GM19467 (cell line): ENCODE data around the gene RCE1.

Experiments used
- ATAC-seq: cut with Tn5 transposase; IDR thresholded peaks from one replicate; pipeline ENCODE4 v1.9.1; 2021; ENCODE audit warnings: mild to moderate bottlenecking, moderate library complexity; ENCODE audit not compliant: unreplicated experiment

The RCE1 gene

DNA sequence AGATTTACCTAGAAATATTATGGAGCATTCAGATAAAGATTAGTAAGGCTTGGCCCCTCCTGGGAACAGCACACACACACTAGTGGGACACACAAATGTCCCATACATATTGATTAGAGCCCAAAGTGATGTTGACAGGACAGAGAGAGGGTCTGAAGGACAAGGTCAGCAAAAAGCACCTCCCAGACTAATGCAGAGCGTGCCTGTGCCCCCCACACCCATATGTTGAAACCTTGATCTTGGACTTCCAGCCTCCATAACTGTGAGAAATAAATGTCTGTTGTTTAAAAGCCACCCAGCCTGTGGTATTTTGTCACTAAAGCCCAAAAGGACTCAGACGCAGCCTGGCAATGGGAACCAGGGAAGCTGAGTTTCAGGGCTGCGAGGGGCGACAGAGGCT is 41.2 kb downstream of the RCE1 start:
- ATAC-seq, result no peak

DNA sequence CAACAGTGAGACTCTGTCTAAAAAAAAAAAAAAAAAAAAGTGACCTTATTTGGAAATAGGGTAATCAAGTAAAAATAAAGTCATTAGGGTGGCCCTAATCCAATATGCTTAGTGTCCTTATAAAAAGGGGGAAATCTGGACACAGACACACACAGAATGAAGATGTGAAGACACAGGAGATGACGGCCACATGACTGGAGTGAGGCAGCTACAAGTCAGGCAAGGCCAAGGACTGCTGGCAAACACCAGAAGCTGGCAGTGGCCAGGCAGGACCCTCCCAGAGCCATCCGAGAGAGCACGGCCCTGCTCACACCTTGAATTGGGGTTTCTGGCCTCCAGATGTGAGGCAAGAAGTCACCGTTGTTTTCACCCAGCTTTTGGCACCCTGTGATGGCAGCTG is 42.2 kb downstream of the RCE1 start:
- no peak for ATAC-seq

DNA sequence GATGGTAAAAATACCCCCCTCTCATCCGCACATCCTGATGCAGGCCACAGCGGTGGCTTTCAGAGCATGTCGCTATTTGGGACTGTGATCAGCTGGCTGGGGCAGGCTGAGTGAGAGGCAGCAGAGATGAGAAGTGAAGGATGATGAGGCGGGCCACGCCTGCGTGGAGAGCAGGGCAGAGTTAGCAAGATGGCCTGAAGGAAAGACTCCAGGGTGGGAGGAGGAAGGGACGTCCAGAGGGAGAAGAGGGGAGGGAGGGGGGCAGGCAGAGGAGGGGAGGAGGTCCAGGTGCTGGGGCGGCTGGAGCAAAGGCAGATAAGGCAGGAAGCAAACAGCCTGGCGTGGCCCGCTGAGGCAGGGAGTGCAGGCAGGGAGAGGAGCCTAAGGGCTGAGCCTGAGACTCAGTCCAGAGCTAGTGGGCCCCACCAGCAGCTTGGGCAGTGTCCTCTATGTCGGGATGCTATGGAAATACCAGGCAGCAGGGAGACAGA is 42.8 kb downstream of the RCE1 start:
- no peak for ATAC-seq

GRCh38 chr11:66886671-66887221 is 43.5 kb downstream of the RCE1 start:
- ATAC-seq, result no peak

DNA sequence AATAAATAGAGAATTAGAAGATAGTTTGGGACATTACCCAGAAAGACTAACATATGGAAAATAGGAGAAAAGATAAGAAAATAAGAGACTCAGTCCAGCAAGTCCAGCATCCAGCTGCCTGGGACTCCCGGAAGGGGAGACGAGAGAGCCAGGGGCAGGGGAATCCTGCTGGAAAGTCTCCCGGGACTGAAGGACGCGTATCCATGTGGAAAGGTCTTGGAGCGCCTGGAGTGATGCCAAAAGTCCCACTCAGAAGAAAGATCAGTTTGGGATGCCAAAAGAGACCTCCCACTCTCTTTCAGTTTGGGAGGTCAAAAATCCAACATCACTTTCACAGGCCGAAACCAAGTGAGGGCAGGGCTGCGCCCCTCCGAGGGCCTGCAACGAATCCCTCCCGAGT is 44.3 kb downstream of the RCE1 start:
- no peak for ATAC-seq

- ATAC-seq, result no peak
These were observed 45.0 kb downstream of the RCE1 start for GRCh38 chr11:66888282-66888681.

- no peak for ATAC-seq
These were observed 46.7 kb downstream of the RCE1 start for GRCh38 chr11:66889960-66890359.

GRCh38 chr11:66891851-66892660 is 48.8 kb downstream of the RCE1 start:
- ATAC-seq, result no peak

- ATAC-seq, result no peak
These were observed 49.7 kb downstream of the RCE1 start for GRCh38 chr11:66892911-66893310.

- no peak for ATAC-seq
These were observed 50.9 kb downstream of the RCE1 start for GRCh38 chr11:66894141-66894540.
